CD8-positive, alpha-beta memory T cell (primary cell): ENCODE measurements around the gene CBLN3. TPM values are rescaled to one million over a fixed set of nuclear protein-coding genes. Genes with fewer than 3 reads are reported as not detected.

Experiments
- CTCF ChIA-PET: fragments of 350-600 bp; sonication (Branson Sonifier 250); formaldehyde crosslinking; loops from one replicate; lab custom pipeline; 2021; ENCODE audit warnings: antibody characterized with exemption; lab: Charles Lee
- POLR2A ChIA-PET: fragments of 350-600 bp; sonication (Branson Sonifier 250); formaldehyde crosslinking; loops from one replicate; lab custom pipeline; 2021; ENCODE audit warnings: antibody characterized with exemption; lab: Charles Lee
- DNase-seq, 5 donors: peaks; one replicate each; pipeline versions ENCODE4 v3.0.0 to v3.0.0-alpha.2; 2020 to 2022; ENCODE audit warnings: mixed read lengths in 1 of 5
- H3K27ac ChIP-seq: one replicate; pipeline ENCODE4 v1.7.0; 2013; ENCODE audit warnings: low read depth, mild to moderate bottlenecking, low read length, moderate library complexity
- H3K27me3 ChIP-seq: 2 replicates; pipeline ENCODE4 v1.7.0; 2013; ENCODE audit warnings: low read length, mild to moderate bottlenecking; ENCODE audit not compliant: insufficient read depth, poor library complexity, severe bottlenecking
- H3K36me3 ChIP-seq: 2 replicates; pipeline ENCODE4 v1.7.0; 2013; ENCODE audit warnings: mild to moderate bottlenecking, low read length, moderate library complexity; ENCODE audit not compliant: insufficient read depth
- H3K4me1 ChIP-seq: 2 replicates; pipeline ENCODE4 v1.7.0; 2013; ENCODE audit warnings: mild to moderate bottlenecking, low read length, moderate library complexity; ENCODE audit not compliant: insufficient read depth
- H3K4me3 ChIP-seq: 2 replicates; pipeline ENCODE4 v1.7.0; 2013; ENCODE audit warnings: mild to moderate bottlenecking, low read length
- H3K9me3 ChIP-seq: 2 replicates; pipeline ENCODE4 v1.7.0; 2013; ENCODE audit warnings: mild to moderate bottlenecking, low read length
- H3K27ac Mint-ChIP-seq, 8 donors: one replicate each; pipeline ENCODE4 v1.8.0; 2020 to 2021; ENCODE audit warnings: mixed read lengths in 8 of 8, mild to moderate bottlenecking in 6 of 8, inconsistent platforms in 3 of 8, moderate library complexity in 3 of 8
- H3K27me3 Mint-ChIP-seq, 2 donors: one replicate each; pipeline ENCODE4 v1.8.0; 2020 to 2021; ENCODE audit warnings: mixed read lengths in 2 of 2, mild to moderate bottlenecking in 1 of 2, moderate library complexity in 1 of 2
- H3K36me3 Mint-ChIP-seq, 3 donors: one replicate each; pipeline ENCODE4 v1.8.0; 2020 to 2021; ENCODE audit warnings: mixed read lengths in 3 of 3, inconsistent platforms in 1 of 3, mild to moderate bottlenecking in 1 of 3
- H3K4me1 Mint-ChIP-seq, 3 donors: one replicate each; pipeline ENCODE4 v1.8.0; 2020 to 2021; ENCODE audit warnings: mixed read lengths in 3 of 3, inconsistent platforms in 1 of 3, mild to moderate bottlenecking in 1 of 3
- H3K4me3 Mint-ChIP-seq, 7 donors: one replicate each; pipeline ENCODE4 v1.8.0; 2020 to 2021; ENCODE audit warnings: mixed read lengths in 7 of 7, mild to moderate bottlenecking in 6 of 7, moderate library complexity in 4 of 7, inconsistent platforms in 2 of 7
- H3K9me3 Mint-ChIP-seq, 5 donors: one replicate each; pipeline ENCODE4 v1.8.0; 2020 to 2022; ENCODE audit warnings: mixed read lengths in 5 of 5, mild to moderate bottlenecking in 3 of 5, moderate library complexity in 2 of 5, inconsistent platforms in 1 of 5
- polyA plus RNA-seq: library from polyadenylated mRNA; unstranded; fragments of 300-500 nt; fragmentation: Illumina TruSeq; gene quantifications from one replicate; pipeline ENCODE4 v1.2.3, GENCODE V29; 2021
- total RNA-seq, 2 experiments: library from RNA; stranded (reverse); gene quantifications; one replicate each; pipeline ENCODE4 v1.2.3, GENCODE V29; 2021

Gene CBLN3
- total and polyA plus RNA-seq, 3 experiments from 2014 or later = 7.4 to 7.7 TPM; not detected in 1

- H3K9me3 Mint-ChIP-seq = no peaks in the 10 kb centered on the region
- POLR2A ChIA-PET = interaction anchor here (0.6 to 1.4 kb wide), 2 partner anchors 32 to 45 kb away, joined by 3 to 5 read pairs; partner anchors contain the start of genes CBLN3 and KHNYN
- H3K36me3 ChIP-seq = no peaks in the 10 kb centered on the region
- no peak overlapping the region for H3K4me3 Mint-ChIP-seq
- no peak for DNase-seq
- peaks cover 5 to 7% (median 5%) of the 10 kb centered on the region in 3 donors for H3K4me1 Mint-ChIP-seq
- peaks cover 7% of the 10 kb centered on the region for H3K4me1 ChIP-seq
- H3K36me3 Mint-ChIP-seq = no peaks in the 10 kb centered on the region
- H3K27me3 ChIP-seq = peaks cover 12% of the 10 kb centered on the region
- H3K27ac Mint-ChIP-seq = no peak overlapping the region
- CTCF ChIA-PET = interaction anchor here (1.0 kb wide), 3 partner anchors 32 to 64 kb away, joined by 3 to 4 read pairs (median 3); partner anchors contain the start of gene KHNYN
- no peaks in the 10 kb centered on the region for H3K9me3 ChIP-seq
- no peak overlapping the region for H3K27ac ChIP-seq
- peaks cover 6 to 16% of the 10 kb centered on the region in 2 donors for H3K27me3 Mint-ChIP-seq
- H3K4me3 ChIP-seq = no peak overlapping the region
Observed at GRCh38 chr14:24398293-24398652, 31.2 kb downstream of the CBLN3 start.

- Histone ChIP-seq H3K9me3 (no peaks in the 10 kb centered on the region), H3K4me1 (peaks cover 7% of the 10 kb centered on the region), H3K27me3 (peaks cover 12% of the 10 kb centered on the region), H3K36me3 (no peaks in the 10 kb centered on the region), H3K27ac (no peak overlapping the region), H3K4me3 (no peak overlapping the region)
- Mint-ChIP-seq H3K36me3 (no peaks in the 10 kb centered on the region), H3K27me3 (peaks cover 6 to 11% of the 10 kb centered on the region in 2 donors), H3K27ac (no peak overlapping the region), H3K9me3 (no peaks in the 10 kb centered on the region), H3K4me1 (peaks cover 5 to 7% (median 5%) of the 10 kb centered on the region in 3 donors), H3K4me3 (peak overlapping the region in 5 of 7 donors; percentile 16 to 62 (median 20))
- ChIA-PET POLR2A (no interaction called here), CTCF (interaction anchor here (1.2 to 1.3 kb wide), 2 partner anchors 9 to 34 kb away, joined by 3 to 4 read pairs; no protein-coding TSS in a partner anchor)
- DNase-seq = no peak
Observed at GRCh38 chr14:24397639-24398292, 31.7 kb downstream of the CBLN3 start.

GRCh38 chr14:24395609-24396582, 33.6 kb downstream of the CBLN3 start:
- no peaks in the 10 kb centered on the region for H3K36me3 ChIP-seq
- no peak for DNase-seq
- peaks cover 5 to 7% (median 5%) of the 10 kb centered on the region in 3 donors for H3K4me1 Mint-ChIP-seq
- peaks cover 11 to 18% of the 10 kb centered on the region in 2 donors for H3K27me3 Mint-ChIP-seq
- H3K27me3 ChIP-seq = peaks cover 12% of the 10 kb centered on the region
- no peaks in the 10 kb centered on the region for H3K36me3 Mint-ChIP-seq
- peaks cover 7% of the 10 kb centered on the region for H3K4me1 ChIP-seq
- no peaks in the 10 kb centered on the region for H3K9me3 ChIP-seq
- H3K4me3 Mint-ChIP-seq = no peak overlapping the region
- POLR2A ChIA-PET = no interaction called here
- H3K27ac Mint-ChIP-seq = peak overlapping the region in 1 of 8 donors; percentile 74
- CTCF ChIA-PET = interaction anchor here (0.6 to 1.3 kb wide), 4 partner anchors 11 to 36 kb away, joined by 3 to 4 read pairs (median 3); no protein-coding TSS in a partner anchor
- H3K4me3 ChIP-seq = no peak overlapping the region
- H3K9me3 Mint-ChIP-seq = no peaks in the 10 kb centered on the region
- H3K27ac ChIP-seq = no peak overlapping the region

GRCh38 chr14:24394275-24394674, 35.2 kb downstream of the CBLN3 start:
- H3K27ac Mint-ChIP-seq = no peak overlapping the region
- no peaks in the 10 kb centered on the region for H3K36me3 Mint-ChIP-seq
- no peak for DNase-seq
- Histone ChIP-seq H3K36me3 (no peaks in the 10 kb centered on the region), H3K4me3 (no peak overlapping the region), H3K27me3 (peaks cover under 1% of the 10 kb centered on the region), H3K9me3 (no peaks in the 10 kb centered on the region), H3K27ac (no peak overlapping the region), H3K4me1 (peaks cover 2% of the 10 kb centered on the region)
- H3K4me1 Mint-ChIP-seq = peaks cover under 1 to 3% (median 1%) of the 10 kb centered on the region in 3 donors
- peaks cover 9 to 23% of the 10 kb centered on the region in 2 donors for H3K27me3 Mint-ChIP-seq
- CTCF ChIA-PET = no interaction called here
- POLR2A ChIA-PET = no interaction called here
- no peaks in the 10 kb centered on the region for H3K9me3 Mint-ChIP-seq
- no peak overlapping the region for H3K4me3 Mint-ChIP-seq

- no peak overlapping the region for H3K4me3 ChIP-seq
- H3K27ac ChIP-seq = no peak overlapping the region
- H3K36me3 Mint-ChIP-seq = no peaks in the 10 kb centered on the region
- H3K4me1 ChIP-seq = no peaks in the 10 kb centered on the region
- H3K9me3 ChIP-seq = no peaks in the 10 kb centered on the region
- DNase-seq = no peak
- H3K4me3 Mint-ChIP-seq = no peak overlapping the region
- peaks cover 11 to 30% of the 10 kb centered on the region in 2 donors for H3K27me3 Mint-ChIP-seq
- H3K27ac Mint-ChIP-seq = no peak overlapping the region
- H3K4me1 Mint-ChIP-seq = no peaks in the 10 kb centered on the region
- POLR2A ChIA-PET = no interaction called here
- CTCF ChIA-PET = interaction anchor here (1.0 kb wide), 1 partner anchor 27 kb away, joined by 3 read pairs; no protein-coding TSS in a partner anchor
- no peaks in the 10 kb centered on the region for H3K36me3 ChIP-seq
- H3K9me3 Mint-ChIP-seq = no peaks in the 10 kb centered on the region
- no peaks in the 10 kb centered on the region for H3K27me3 ChIP-seq
Observed at GRCh38 chr14:24392325-24393091, 37.0 kb downstream of the CBLN3 start.

- H3K36me3 Mint-ChIP-seq = no peaks in the 10 kb centered on the region
- no peak overlapping the region for H3K27ac Mint-ChIP-seq
- H3K4me1 ChIP-seq = no peaks in the 10 kb centered on the region
- no peak overlapping the region for H3K4me3 ChIP-seq
- H3K4me3 Mint-ChIP-seq = no peak overlapping the region
- H3K4me1 Mint-ChIP-seq = no peaks in the 10 kb centered on the region
- no peak for DNase-seq
- ChIA-PET CTCF (no interaction called here), POLR2A (no interaction called here)
- H3K9me3 Mint-ChIP-seq = no peaks in the 10 kb centered on the region
- H3K36me3 ChIP-seq = no peaks in the 10 kb centered on the region
- no peak overlapping the region for H3K27ac ChIP-seq
- H3K27me3 ChIP-seq = peaks cover 3% of the 10 kb centered on the region
- H3K9me3 ChIP-seq = no peaks in the 10 kb centered on the region
- peaks cover 12 to 35% of the 10 kb centered on the region in 2 donors for H3K27me3 Mint-ChIP-seq
Observed at GRCh38 chr14:24390701-24391468, 38.6 kb downstream of the CBLN3 start.

- DNase-seq = no peak
- Histone ChIP-seq H3K27ac (no peak overlapping the region), H3K4me3 (no peak overlapping the region), H3K27me3 (peaks cover 3% of the 10 kb centered on the region), H3K36me3 (no peaks in the 10 kb centered on the region), H3K4me1 (no peaks in the 10 kb centered on the region), H3K9me3 (no peaks in the 10 kb centered on the region)
- no peaks in the 10 kb centered on the region for H3K9me3 Mint-ChIP-seq
- CTCF ChIA-PET = interaction anchor here (1.6 kb wide), 1 partner anchor 9 kb away, joined by 4 read pairs; no protein-coding TSS in a partner anchor
- no peak overlapping the region for H3K4me3 Mint-ChIP-seq
- H3K36me3 Mint-ChIP-seq = no peaks in the 10 kb centered on the region
- peaks cover 15 to 35% of the 10 kb centered on the region in 2 donors for H3K27me3 Mint-ChIP-seq
- H3K27ac Mint-ChIP-seq = no peak overlapping the region
- POLR2A ChIA-PET = no interaction called here
- no peaks in the 10 kb centered on the region for H3K4me1 Mint-ChIP-seq
Observed at GRCh38 chr14:24389226-24389848, 40.1 kb downstream of the CBLN3 start.
